Stimulated activated CD8-positive, alpha-beta memory T cell treated with anti-CD3 and anti-CD28 coated beads, Interleukin-15, amount 100 ng/mL, for 24 hours (primary cell): ENCODE data around the gene HACE1.
"Not testable (repeated sequence)": the region's sequence is repeated elsewhere in the genome, so short reads cannot be mapped to it uniquely, and the experiment has no call there.

Experiments used
- DNase-seq: peaks from one replicate; pipeline ENCODE4 v3.0.0-alpha.2; 2020; ENCODE audit warnings: low read depth

The HACE1 gene

GRCh38 chr6:104829183-104829958 lies 30.3 kb downstream of the HACE1 start:
- no peak for DNase-seq

DNA sequence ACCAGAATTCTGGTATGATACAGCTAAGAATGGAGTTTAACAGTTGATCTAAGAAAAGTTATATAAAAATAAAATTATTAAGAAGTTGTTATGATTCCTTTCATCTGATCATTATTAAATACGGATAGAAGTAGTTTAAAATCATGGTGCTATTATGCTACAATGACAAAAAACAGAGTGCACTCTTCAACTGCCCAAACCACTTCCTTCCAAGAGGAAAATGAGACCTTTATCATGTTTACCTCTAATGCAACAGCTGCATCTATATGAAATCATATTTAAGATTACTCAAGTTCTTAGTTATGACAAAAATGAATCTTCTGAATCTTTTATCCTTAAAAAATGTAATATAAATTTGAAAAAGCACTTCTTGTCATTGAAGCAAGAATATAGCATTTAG lies 31.2 kb downstream of the HACE1 start:
- no peak for DNase-seq

- not testable (repeated sequence) for DNase-seq
These were observed 38.9 kb downstream of the HACE1 start for GRCh38 chr6:104820820-104821219.

GRCh38 chr6:104816125-104816524 lies 43.6 kb downstream of the HACE1 start:
- DNase-seq = no peak

DNA sequence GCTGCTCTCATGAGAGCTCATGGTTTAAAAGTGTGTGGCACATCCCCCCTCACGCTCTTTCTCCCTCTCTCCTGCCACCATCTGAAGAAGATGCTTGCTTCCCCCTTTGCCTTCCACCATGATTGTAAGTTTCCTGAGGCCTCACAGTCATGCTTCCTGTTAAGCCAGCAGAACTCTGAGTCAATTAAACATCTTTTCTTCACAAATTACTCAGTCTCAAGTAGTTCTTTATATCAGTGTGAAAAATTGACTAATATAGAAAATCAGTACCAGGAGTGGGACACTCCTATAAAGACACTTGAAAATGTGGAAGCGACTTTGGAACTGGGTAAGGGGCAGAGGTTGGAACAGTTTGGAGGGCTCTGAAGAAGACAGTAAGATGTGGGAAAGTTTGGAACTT lies 45.0 kb downstream of the HACE1 start:
- no peak for DNase-seq

DNA sequence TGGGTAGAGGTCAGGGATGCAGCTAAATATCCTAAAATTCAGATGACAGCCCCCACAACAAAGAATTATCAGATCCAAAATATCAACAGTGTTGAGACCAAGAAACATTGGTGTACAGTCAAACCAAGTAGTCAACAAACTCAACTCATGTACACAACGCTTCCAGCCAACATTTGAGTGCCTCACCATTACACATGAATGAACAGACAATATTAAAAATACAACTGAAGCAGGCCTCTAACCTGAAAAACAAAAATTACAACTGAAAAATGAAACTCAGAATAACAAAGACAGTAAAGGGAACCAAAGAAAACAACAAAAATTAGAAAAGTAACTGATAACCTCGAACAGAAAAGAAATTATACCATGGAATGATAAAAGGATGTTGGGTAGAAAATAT lies 46.2 kb downstream of the HACE1 start:
- no peak for DNase-seq

GRCh38 chr6:104809116-104809515 lies 50.6 kb downstream of the HACE1 start:
- DNase-seq = no peak

- DNase-seq = not testable (repeated sequence)
These were observed 54.4 kb downstream of the HACE1 start for GRCh38 chr6:104805335-104805734.

DNA sequence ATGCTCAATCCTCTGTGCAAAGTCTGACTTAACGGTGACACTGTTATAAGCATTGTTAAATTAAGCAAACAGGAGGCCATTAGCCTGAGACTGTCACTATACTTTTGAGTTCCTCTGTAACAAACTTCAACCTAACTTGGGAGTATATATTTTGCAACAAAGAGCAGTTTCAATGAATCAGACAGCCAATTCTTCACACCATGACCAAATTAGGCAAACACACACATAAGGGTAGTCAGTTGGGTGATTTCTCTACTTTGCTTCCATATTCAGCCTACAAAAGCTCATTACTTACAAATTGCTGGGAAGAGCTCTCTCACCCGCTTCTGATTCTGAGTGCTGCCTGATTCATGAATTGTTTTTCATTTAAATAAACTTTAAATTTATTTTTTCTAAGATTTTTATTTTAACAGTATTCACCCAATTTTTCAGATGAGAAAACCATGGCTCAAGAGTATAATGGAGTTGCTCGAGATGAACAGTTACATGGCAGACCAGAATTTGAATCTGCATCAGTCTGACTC lies 60.5 kb downstream of the HACE1 start:
- DNase-seq = no peak

DNA sequence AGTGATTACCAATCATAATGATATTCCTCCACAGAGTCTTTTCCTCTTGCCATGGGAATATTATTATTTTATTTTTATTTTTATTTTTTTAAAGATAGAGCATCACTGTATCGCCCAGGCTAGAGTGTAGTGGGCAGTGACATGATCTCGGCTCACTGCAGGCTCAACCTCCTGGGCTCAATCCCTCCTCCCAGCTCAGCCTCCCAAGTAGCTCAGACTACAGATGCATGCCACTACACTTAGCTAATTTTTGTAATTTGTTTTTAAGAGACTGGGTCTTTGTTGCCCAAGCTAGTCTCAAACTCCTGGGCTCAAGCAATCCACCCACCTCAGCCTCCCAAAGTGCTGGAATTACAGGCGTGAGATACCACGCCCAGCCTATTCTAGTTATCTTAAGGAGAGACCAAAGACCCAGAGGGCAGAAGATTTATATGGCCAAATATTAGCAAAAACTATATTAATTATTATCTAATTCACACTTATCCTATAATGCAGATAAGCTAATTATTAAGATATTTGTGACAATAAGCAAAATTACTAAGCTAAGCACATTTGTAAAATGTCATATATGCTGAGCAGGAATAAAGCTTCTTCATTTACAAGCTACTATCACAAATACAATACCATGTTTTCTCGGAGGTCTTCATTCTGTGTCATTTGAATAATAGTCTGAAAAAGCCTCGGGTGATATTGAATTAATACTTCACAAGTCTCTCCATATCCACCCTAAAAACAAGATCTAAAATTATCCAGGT lies 63.5 kb downstream of the HACE1 start:
- DNase-seq = no peak

- no peak for DNase-seq
These were observed 64.4 kb downstream of the HACE1 start for GRCh38 chr6:104795363-104795762.

- DNase-seq = no peak
These were observed 69.9 kb downstream of the HACE1 start for GRCh38 chr6:104789770-104790190.

DNA sequence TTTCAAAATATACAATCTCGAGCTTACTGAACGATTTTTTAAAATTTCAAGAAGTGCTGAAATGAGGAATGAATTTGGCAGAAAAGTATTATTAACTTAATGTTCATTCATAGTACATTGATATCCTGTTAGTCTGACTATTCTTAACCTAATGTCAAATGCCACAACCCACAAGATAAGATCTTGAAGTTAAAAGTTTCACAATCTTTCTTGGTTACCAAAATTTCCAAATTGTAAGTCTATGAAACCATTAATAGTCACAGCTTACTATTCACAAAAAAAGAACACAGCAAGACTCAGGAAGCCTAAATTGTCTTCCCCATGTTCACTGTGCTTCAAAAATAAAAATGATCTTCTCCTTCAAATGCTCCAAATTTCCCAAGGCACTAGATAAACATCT lies 71.3 kb downstream of the HACE1 start:
- DNase-seq = no peak

DNA sequence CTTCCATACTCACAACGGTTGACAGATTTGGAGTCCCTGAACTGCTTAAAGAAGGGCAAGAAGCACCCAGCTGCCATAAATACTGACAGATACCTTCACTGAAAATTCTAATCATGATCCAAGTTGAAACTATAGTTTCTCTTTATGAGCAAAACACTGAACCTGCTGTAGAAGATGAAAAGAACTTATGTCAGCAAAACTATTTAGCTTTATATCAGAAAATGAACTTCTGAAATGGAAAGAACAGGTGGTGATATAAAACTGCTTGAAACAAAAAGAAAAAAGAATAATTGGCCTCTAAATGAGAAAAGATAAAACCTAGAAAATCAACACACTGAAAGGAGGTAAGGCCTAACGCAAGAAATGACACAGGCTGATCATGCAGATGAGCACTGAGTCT lies 72.4 kb downstream of the HACE1 start:
- DNase-seq = no peak

- DNase-seq = no peak
These were observed 74.8 kb downstream of the HACE1 start for GRCh38 chr6:104784884-104785283.

DNA sequence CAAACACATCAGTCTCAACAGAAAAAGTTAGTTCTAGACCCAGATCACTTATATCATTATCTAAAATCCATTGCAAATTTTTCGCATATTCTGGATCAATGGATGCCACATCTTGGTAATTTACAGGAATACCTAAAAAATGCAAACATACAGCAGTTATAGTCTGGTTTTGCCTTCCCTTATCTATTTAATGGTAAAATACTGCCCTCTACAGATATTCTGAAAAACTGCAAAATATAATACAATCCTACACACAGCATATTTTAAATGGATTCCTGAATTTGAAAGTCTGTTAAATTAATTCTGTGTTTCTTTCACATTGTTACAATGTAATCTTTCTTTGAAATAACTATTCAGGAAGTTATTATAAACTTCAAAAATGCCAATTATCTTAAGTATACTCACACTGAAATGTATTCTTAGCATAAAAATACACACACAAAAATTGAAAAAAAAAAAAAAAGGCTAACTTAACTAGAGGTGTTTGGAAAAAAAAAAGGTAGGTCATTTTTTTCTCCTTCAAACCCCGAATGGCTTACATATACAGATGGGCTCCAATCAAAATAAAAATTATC lies 88.4 kb downstream of the HACE1 start:
- no peak for DNase-seq

DNA sequence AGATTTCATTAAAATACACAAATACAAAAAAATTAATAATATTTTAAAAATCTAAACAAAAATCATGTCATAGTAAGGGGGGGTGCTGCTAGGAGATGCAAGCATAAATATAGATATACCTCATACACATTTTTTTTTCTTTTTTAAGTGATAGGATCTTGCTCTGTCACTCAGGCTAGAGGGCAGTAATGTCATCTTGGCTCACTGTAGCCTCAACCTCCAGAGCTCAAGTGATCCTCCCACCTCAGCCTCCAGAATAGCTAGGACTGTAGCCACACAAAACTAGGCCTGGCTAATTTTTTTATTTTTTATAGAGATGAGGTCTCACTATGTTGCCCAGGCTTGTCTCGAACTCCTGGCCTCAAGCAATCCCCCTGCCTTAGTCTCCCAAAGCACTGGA lies 90.8 kb downstream of the HACE1 start:
- DNase-seq = no peak

DNA sequence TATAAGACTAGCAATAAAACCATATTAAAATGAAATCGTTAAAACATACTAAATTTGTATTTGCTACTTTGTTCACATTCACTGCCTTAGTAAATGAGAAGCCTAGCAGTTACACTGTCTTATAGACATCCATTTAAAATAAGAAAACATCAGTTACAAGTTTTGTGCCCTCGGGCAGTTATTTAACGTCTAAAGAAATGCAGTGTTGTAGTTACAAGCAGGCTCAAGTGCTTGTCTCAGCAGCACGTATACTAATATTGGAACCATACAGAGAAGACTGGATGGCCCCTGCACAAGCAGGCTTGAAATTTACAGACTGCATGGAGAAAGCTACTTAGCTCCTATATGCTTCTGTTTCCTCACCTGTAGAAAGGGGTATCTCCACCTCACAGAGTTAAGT lies 93.1 kb downstream of the HACE1 start:
- no peak for DNase-seq

GRCh38 chr6:104754788-104755409 lies 104.8 kb downstream of the HACE1 start:
- no peak for DNase-seq

- no peak for DNase-seq
These were observed 106.5 kb downstream of the HACE1 start for GRCh38 chr6:104753251-104753650.

GRCh38 chr6:104750449-104750848 lies 109.3 kb downstream of the HACE1 start:
- no peak for DNase-seq

GRCh38 chr6:104739124-104739523 lies 120.6 kb downstream of the HACE1 start:
- DNase-seq = not testable (repeated sequence)
